Measurements from ENCODE around the gene OVAAL. TPM values are rescaled to one million over a fixed set of nuclear protein-coding genes. Genes with fewer than 3 reads are reported as not detected.

Gene OVAAL
- total RNA-seq, 2 experiments from 2014 or later, result not detected

- no peaks in the 10 kb centered on the region for H3K9me2 ChIP-seq (ENCODE audit: insufficient read depth, low read length)
- TF ChIP-seq EZH2phosphoT487 (IDR thresholded peaks at IDR 0.05; ENCODE audit: borderline replicate concordance, low read depth, low read length), result no peak
- TF ChIP-seq CTCF (conservative IDR thresholded peaks at IDR 0.05; ENCODE audit: low read length), result no peak
- H3K4me1 ChIP-seq (ENCODE audit: insufficient read depth, low read length, poor library complexity, severe bottlenecking), result no peaks in the 10 kb centered on the region
- H3K27ac ChIP-seq (ENCODE audit: low read depth, low read length, poor library complexity, severe bottlenecking), result no peak overlapping the region
- BruUV-seq (replicated peaks), result no TSS peak
- H3K4me2 ChIP-seq (ENCODE audit: low read length), result no peak overlapping the region
- no peak overlapping the region for H2AFZ ChIP-seq (ENCODE audit: low read length)
- ChIA-PET CTCF (ENCODE audit: unreplicated experiment) (no interaction called here), POLR2A (interaction anchor here (1.2 kb wide), 1 partner anchor 13 kb away, joined by 3 read pairs; no protein-coding TSS in a partner anchor)
- H3K36me3 ChIP-seq (ENCODE audit: insufficient read depth, low read length), result no peaks in the 10 kb centered on the region
- intact Hi-C loops (cut with micrococcal nuclease; ENCODE audit: unreplicated experiment), result no loop called here
- H3K79me2 ChIP-seq (ENCODE audit: insufficient read depth, low read depth, low read length), result no peaks in the 10 kb centered on the region
- no peaks in the 10 kb centered on the region for H4K20me1 ChIP-seq (ENCODE audit: insufficient read depth, low read length)
- no peak overlapping the region for H3K4me3 ChIP-seq (ENCODE audit: low read depth, low read length, poor library complexity, severe bottlenecking)
- no peaks in the 10 kb centered on the region for H3K9me3 ChIP-seq (ENCODE audit: low read length)
- no peak for DNase-seq (ENCODE audit: low spot score)
These were observed 6.5 kb downstream of the OVAAL start for GRCh38 chr1:180565121-180565871.

- no TSS peak for BruUV-seq (replicated peaks)
- Histone ChIP-seq H3K79me2 (ENCODE audit: insufficient read depth, low read depth, low read length) (no peaks in the 10 kb centered on the region), H4K20me1 (ENCODE audit: insufficient read depth, low read length) (no peaks in the 10 kb centered on the region), H3K4me2 (ENCODE audit: low read length) (no peak overlapping the region), H3K4me3 (ENCODE audit: low read depth, low read length, poor library complexity, severe bottlenecking) (no peak overlapping the region), H3K27ac (ENCODE audit: low read depth, low read length, poor library complexity, severe bottlenecking) (no peak overlapping the region), H3K9me3 (ENCODE audit: low read length) (no peaks in the 10 kb centered on the region), H3K36me3 (ENCODE audit: insufficient read depth, low read length) (no peaks in the 10 kb centered on the region), H3K9me2 (ENCODE audit: insufficient read depth, low read length) (no peaks in the 10 kb centered on the region), H2AFZ (ENCODE audit: low read length) (no peak overlapping the region), H3K4me1 (ENCODE audit: insufficient read depth, low read length, poor library complexity, severe bottlenecking) (no peaks in the 10 kb centered on the region)
- intact Hi-C loops (cut with micrococcal nuclease; ENCODE audit: unreplicated experiment), result no loop called here
- no peak for TF ChIP-seq CTCF (conservative IDR thresholded peaks at IDR 0.05; ENCODE audit: low read length)
- TF ChIP-seq EZH2phosphoT487 (IDR thresholded peaks at IDR 0.05; ENCODE audit: borderline replicate concordance, low read depth, low read length), result no peak
- ChIA-PET CTCF (ENCODE audit: unreplicated experiment) (no interaction called here), POLR2A (no interaction called here)
- DNase-seq (ENCODE audit: low spot score), result no peak
These were observed 7.3 kb downstream of the OVAAL start for GRCh38 chr1:180566026-180566425.

- no peaks in the 10 kb centered on the region for H4K20me1 ChIP-seq (ENCODE audit: insufficient read depth, low read length)
- intact Hi-C loops (cut with micrococcal nuclease; ENCODE audit: unreplicated experiment), result no loop called here
- no peak overlapping the region for H3K27ac ChIP-seq (ENCODE audit: low read depth, low read length, poor library complexity, severe bottlenecking)
- no peaks in the 10 kb centered on the region for H3K36me3 ChIP-seq (ENCODE audit: insufficient read depth, low read length)
- H3K4me2 ChIP-seq (ENCODE audit: low read length), result no peak overlapping the region
- H3K9me3 ChIP-seq (ENCODE audit: low read length), result no peaks in the 10 kb centered on the region
- TF ChIP-seq CTCF (conservative IDR thresholded peaks at IDR 0.05; ENCODE audit: low read length), result no peak
- TF ChIP-seq EZH2phosphoT487 (IDR thresholded peaks at IDR 0.05; ENCODE audit: borderline replicate concordance, low read depth, low read length), result no peak
- CTCF ChIA-PET (ENCODE audit: unreplicated experiment), result no interaction called here
- POLR2A ChIA-PET, result interaction anchor here (0.6 kb wide), 1 partner anchor 37 kb away, joined by 3 read pairs; no protein-coding TSS in a partner anchor
- no peak overlapping the region for H2AFZ ChIP-seq (ENCODE audit: low read length)
- no peak overlapping the region for H3K4me3 ChIP-seq (ENCODE audit: low read depth, low read length, poor library complexity, severe bottlenecking)
- no TSS peak for BruUV-seq (replicated peaks)
- no peaks in the 10 kb centered on the region for H3K9me2 ChIP-seq (ENCODE audit: insufficient read depth, low read length)
- H3K4me1 ChIP-seq (ENCODE audit: insufficient read depth, low read length, poor library complexity, severe bottlenecking), result no peaks in the 10 kb centered on the region
- no peaks in the 10 kb centered on the region for H3K79me2 ChIP-seq (ENCODE audit: insufficient read depth, low read depth, low read length)
- no peak for DNase-seq (ENCODE audit: low spot score)
These were observed 7.7 kb downstream of the OVAAL start for GRCh38 chr1:180566495-180566894.

Measured in OCI-LY7 (cell line).